Measurements from ENCODE around the gene SMCHD1. TPM values are rescaled to one million over a fixed set of nuclear protein-coding genes. Genes with fewer than 3 reads are reported as not detected.
"Not testable (repeated sequence)": the region's sequence is repeated elsewhere in the genome, so short reads cannot be mapped to it uniquely, and the experiment has no call there.

Gene SMCHD1
- total and polyA plus RNA-seq, 3 experiments from 2014 or later: 42.9 to 93.7 (median 89.5) TPM

DNA sequence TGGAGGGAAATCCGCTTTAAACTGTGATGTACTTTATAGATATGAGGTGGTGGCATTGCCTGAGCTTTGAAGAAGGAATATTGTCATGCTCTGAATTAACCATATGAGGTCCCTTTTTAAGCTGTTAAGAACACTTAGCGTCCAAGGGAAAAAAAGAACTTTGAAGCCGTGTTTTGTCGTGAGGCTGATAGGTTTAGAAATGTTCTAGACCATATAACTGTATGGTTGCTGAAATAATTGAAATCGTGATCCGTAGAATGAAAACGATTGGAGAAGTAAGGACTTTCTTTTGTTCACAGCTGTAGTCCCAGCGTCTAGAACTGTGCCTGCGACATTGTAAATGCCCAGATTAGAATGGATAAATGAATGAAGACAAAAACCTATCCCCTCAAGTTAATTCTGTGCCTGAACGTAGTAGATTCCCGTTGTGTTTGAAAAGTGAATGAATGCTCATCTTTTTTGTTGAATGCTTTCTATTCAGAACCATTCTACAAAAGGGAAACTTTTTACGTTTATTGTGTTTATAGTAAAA, 1.5 kb downstream of the SMCHD1 start:
- Mint-ChIP-seq H3K4me1 (peaks cover 47 to 51% (median 48%) of the 10 kb centered on the region in 3 donors), H3K36me3 (peaks cover 4 to 37% (median 8%) of the 10 kb centered on the region in 3 donors), H3K4me3 (peak overlapping the region; percentile 94 to 99 (median 98)), H3K27me3 (peaks cover 0 to 6% of the 10 kb centered on the region in 2 donors), H3K27ac (peak overlapping the region; percentile 92 to 99 (median 97)), H3K9me3 (no peaks in the 10 kb centered on the region)
- no peaks in the 10 kb centered on the region for H3K27me3 ChIP-seq (ENCODE audit: insufficient read depth, low read length, poor library complexity, severe bottlenecking)
- peak overlapping the region; percentile 73 for H3K4me3 ChIP-seq (ENCODE audit: low read length)
- ChIA-PET CTCF (interaction anchor here (1.1 to 4.7 kb wide), 12 partner anchors 8 to 93 kb away, joined by 3 to 53 read pairs (median 5); partner anchors contain the start of genes METTL4 and NDC80), POLR2A (interaction anchor here (0.5 to 4.0 kb wide), 10 partner anchors 9 to 86 kb away, joined by 3 to 229 read pairs (median 20); partner anchors contain the start of genes METTL4 and NDC80)
- H3K4me1 ChIP-seq (ENCODE audit: insufficient read depth, low read length): peaks cover 30% of the 10 kb centered on the region
- DNase-seq: no peak
- no peaks in the 10 kb centered on the region for H3K9me3 ChIP-seq (ENCODE audit: low read length)
- H3K36me3 ChIP-seq (ENCODE audit: insufficient read depth, low read length): no peaks in the 10 kb centered on the region
- peak overlapping the region; percentile 98 for H3K27ac ChIP-seq (ENCODE audit: low read depth, low read length)

DNA sequence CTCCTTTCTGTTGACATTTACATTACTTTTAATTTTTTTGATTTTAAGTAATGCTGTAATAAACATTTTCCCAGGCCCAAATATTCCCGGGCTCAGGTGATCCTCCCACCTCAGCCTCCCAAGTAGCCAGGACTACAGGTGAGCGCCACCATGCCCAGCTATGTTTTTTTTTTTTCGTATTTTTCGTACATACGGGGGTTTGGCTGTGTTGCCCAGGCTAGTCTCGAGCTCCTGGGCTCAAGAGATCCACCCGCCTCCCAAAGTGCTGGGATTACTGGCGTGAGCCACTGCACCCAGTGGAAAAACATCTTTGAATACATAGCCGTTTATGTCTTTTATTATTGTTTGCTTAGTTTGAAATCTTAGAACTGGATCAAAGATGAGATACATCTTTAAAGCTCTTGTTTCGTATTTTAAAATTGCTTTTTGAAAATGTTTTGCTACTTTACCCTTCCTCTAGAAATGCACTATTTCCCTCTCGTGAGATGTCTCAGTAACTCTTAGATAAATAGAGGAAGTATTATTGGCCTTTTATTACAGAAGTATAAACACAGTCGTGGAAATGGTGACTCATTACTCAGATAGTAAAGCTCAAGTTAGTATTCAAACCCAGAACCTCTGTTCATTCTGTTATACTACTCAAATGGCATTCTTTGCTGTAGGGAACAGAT, 2.4 kb downstream of the SMCHD1 start:
- Mint-ChIP-seq H3K9me3 (no peaks in the 10 kb centered on the region), H3K36me3 (peaks cover 4 to 41% (median 9%) of the 10 kb centered on the region in 3 donors), H3K27ac (peak overlapping the region; percentile 90 to 97 (median 92)), H3K27me3 (peaks cover 0 to 6% of the 10 kb centered on the region in 2 donors), H3K4me3 (peak overlapping the region; percentile 94 to 99 (median 98)), H3K4me1 (peaks cover 55 to 59% (median 56%) of the 10 kb centered on the region in 3 donors)
- Histone ChIP-seq H3K4me1 (ENCODE audit: insufficient read depth, low read length) (peaks cover 36% of the 10 kb centered on the region), H3K36me3 (ENCODE audit: insufficient read depth, low read length) (no peaks in the 10 kb centered on the region), H3K27me3 (ENCODE audit: insufficient read depth, low read length, poor library complexity, severe bottlenecking) (no peaks in the 10 kb centered on the region), H3K4me3 (ENCODE audit: low read length) (peak overlapping the region; percentile 67), H3K9me3 (ENCODE audit: low read length) (no peaks in the 10 kb centered on the region), H3K27ac (ENCODE audit: low read depth, low read length) (peak overlapping the region; percentile 98)
- CTCF ChIA-PET: interaction anchor here (1.1 to 4.7 kb wide), 3 partner anchors 14 to 49 kb away, joined by 3 to 53 read pairs (median 7); no protein-coding TSS in a partner anchor
- no peak for DNase-seq
- POLR2A ChIA-PET: interaction anchor here (0.6 to 4.0 kb wide), 5 partner anchors 17 to 87 kb away, joined by 3 to 229 read pairs (median 9); partner anchors contain the start of genes METTL4 and NDC80

- H3K36me3 ChIP-seq (ENCODE audit: insufficient read depth, low read length); H3K27ac ChIP-seq (ENCODE audit: low read depth, low read length); H3K27me3 ChIP-seq (ENCODE audit: insufficient read depth, low read length, poor library complexity, severe bottlenecking); CTCF ChIA-PET; H3K27me3 Mint-ChIP-seq; POLR2A ChIA-PET; H3K4me3 ChIP-seq (ENCODE audit: low read length); H3K9me3 ChIP-seq (ENCODE audit: low read length); DNase-seq; H3K9me3 Mint-ChIP-seq: not testable (repeated sequence)
- H3K4me1 Mint-ChIP-seq: peaks cover 68 to 75% (median 71%) of the 10 kb centered on the region in 3 donors
- H3K36me3 Mint-ChIP-seq: peaks cover 4 to 58% (median 9%) of the 10 kb centered on the region in 3 donors
- H3K4me1 ChIP-seq (ENCODE audit: insufficient read depth, low read length): peaks cover 55% of the 10 kb centered on the region
- H3K27ac Mint-ChIP-seq: peak overlapping the region in 6 of 8 donors; percentile 18 to 86 (median 62)
- H3K4me3 Mint-ChIP-seq: peak overlapping the region in 6 of 7 donors; percentile 5 to 67 (median 48)
Measured at GRCh38 chr18:2660849-2661248, 5.3 kb downstream of the SMCHD1 start.

DNA sequence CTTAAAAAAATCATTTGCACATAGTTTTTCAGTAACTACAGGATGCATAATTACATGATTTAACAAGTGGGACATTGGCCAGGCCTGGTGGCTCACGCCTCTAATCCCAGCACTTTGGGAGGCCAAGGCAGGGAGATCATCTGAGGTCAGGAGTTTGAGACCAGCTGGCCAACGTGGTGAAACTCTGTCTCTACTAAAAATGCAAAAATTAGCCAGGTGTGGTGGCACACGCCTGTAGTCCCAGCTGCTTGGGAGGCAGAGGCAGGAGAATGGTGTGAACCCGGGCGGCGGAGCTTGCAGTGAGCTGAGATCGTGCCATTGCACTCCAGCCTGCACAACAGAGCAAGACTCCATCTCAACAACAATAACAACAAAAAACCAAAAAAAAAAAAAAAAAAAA, 6.8 kb downstream of the SMCHD1 start:
- H3K27ac ChIP-seq (ENCODE audit: low read depth, low read length); H3K9me3 ChIP-seq (ENCODE audit: low read length); H3K27me3 ChIP-seq (ENCODE audit: insufficient read depth, low read length, poor library complexity, severe bottlenecking); H3K9me3 Mint-ChIP-seq; POLR2A ChIA-PET; H3K27me3 Mint-ChIP-seq; H3K36me3 ChIP-seq (ENCODE audit: insufficient read depth, low read length); DNase-seq; CTCF ChIA-PET; H3K4me3 ChIP-seq (ENCODE audit: low read length): not testable (repeated sequence)
- H3K36me3 Mint-ChIP-seq: peaks cover 7 to 58% (median 13%) of the 10 kb centered on the region in 3 donors
- peaks cover 77 to 89% (median 84%) of the 10 kb centered on the region in 3 donors for H3K4me1 Mint-ChIP-seq
- peak overlapping the region in 1 of 8 donors; percentile 59 for H3K27ac Mint-ChIP-seq
- peak overlapping the region in 2 of 7 donors; percentile 73 to 76 for H3K4me3 Mint-ChIP-seq
- peaks cover 66% of the 10 kb centered on the region for H3K4me1 ChIP-seq (ENCODE audit: insufficient read depth, low read length)

DNA sequence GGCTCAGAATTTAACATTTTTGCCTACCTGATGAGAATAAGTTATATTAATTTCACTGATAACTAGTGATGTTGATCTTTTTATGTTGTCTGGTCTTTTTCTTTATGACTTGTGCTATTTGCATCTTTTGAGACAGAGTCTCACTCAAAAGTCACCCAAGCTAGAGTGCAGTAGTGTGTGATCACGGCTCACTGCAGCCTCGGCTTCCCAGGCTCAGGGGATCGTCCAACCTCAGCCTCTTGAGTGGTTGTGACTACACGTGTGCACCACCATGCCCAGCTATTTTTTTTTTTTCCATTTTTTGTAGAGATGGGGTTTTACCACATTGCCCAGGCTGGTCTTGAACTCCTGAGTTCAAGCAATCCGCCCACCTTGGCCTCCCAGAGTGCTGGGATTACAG, 7.5 kb downstream of the SMCHD1 start:
- H3K4me1 ChIP-seq (ENCODE audit: insufficient read depth, low read length): peaks cover 66% of the 10 kb centered on the region
- ChIA-PET POLR2A (no interaction called here), CTCF (no interaction called here)
- no peaks in the 10 kb centered on the region for H3K27me3 ChIP-seq (ENCODE audit: insufficient read depth, low read length, poor library complexity, severe bottlenecking)
- peaks cover 11% of the 10 kb centered on the region for H3K36me3 ChIP-seq (ENCODE audit: insufficient read depth, low read length)
- H3K27me3 Mint-ChIP-seq: peaks cover 0 to 2% of the 10 kb centered on the region in 2 donors
- peak overlapping the region; percentile 34 to 84 (median 73) for H3K4me3 Mint-ChIP-seq
- H3K27ac Mint-ChIP-seq: peak overlapping the region; percentile 22 to 85 (median 68)
- no peaks in the 10 kb centered on the region for H3K9me3 ChIP-seq (ENCODE audit: low read length)
- peaks cover 74 to 87% (median 84%) of the 10 kb centered on the region in 3 donors for H3K4me1 Mint-ChIP-seq
- peaks cover 8 to 56% (median 14%) of the 10 kb centered on the region in 3 donors for H3K36me3 Mint-ChIP-seq
- no peaks in the 10 kb centered on the region for H3K9me3 Mint-ChIP-seq
- no peak overlapping the region for H3K4me3 ChIP-seq (ENCODE audit: low read length)
- no peak for DNase-seq
- no peak overlapping the region for H3K27ac ChIP-seq (ENCODE audit: low read depth, low read length)

- Mint-ChIP-seq H3K27me3 (no peaks in the 10 kb centered on the region), H3K4me3 (peak overlapping the region in 1 of 7 donors; percentile 62), H3K4me1 (peaks cover 64 to 85% (median 72%) of the 10 kb centered on the region in 3 donors), H3K27ac (peak overlapping the region in 2 of 8 donors; percentile 40 to 53), H3K36me3 (peaks cover 31 to 90% (median 47%) of the 10 kb centered on the region in 3 donors), H3K9me3 (no peaks in the 10 kb centered on the region)
- H3K4me1 ChIP-seq (ENCODE audit: insufficient read depth, low read length): peaks cover 12% of the 10 kb centered on the region
- peaks cover 73% of the 10 kb centered on the region for H3K36me3 ChIP-seq (ENCODE audit: insufficient read depth, low read length)
- H3K27ac ChIP-seq (ENCODE audit: low read depth, low read length): no peak overlapping the region
- ChIA-PET POLR2A (no interaction called here), CTCF (interaction anchor here (1.1 to 1.5 kb wide), 2 partner anchors 8 to 16 kb away, joined by 3 to 5 read pairs; no protein-coding TSS in a partner anchor)
- no peak for DNase-seq
- no peaks in the 10 kb centered on the region for H3K27me3 ChIP-seq (ENCODE audit: insufficient read depth, low read length, poor library complexity, severe bottlenecking)
- H3K9me3 ChIP-seq (ENCODE audit: low read length): no peaks in the 10 kb centered on the region
- H3K4me3 ChIP-seq (ENCODE audit: low read length): no peak overlapping the region
Measured at GRCh38 chr18:2672410-2672809, 16.9 kb downstream of the SMCHD1 start.

DNA sequence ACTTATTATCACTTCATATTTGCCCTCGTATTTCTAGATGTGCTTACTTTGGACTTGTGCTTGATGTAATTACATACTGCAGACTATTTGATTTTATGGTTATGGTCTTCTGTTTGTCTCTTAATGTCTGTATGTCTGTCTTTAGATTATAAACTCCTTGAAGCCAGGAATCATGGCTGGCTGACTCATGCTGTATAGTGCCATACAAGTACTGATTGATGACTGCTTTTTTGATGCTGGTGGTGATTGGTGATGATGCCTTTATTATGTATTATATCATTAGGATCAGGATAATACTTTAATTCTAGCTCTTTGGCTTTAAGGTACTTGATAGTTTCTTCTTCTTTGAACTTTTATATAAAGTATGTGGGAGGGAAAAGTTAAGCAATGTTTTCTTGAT, 17.3 kb downstream of the SMCHD1 start:
- Mint-ChIP-seq H3K4me1 (peaks cover 64 to 90% (median 74%) of the 10 kb centered on the region in 3 donors), H3K27ac (peak overlapping the region in 3 of 8 donors; percentile 14 to 81 (median 43)), H3K4me3 (no peak overlapping the region), H3K9me3 (no peaks in the 10 kb centered on the region), H3K36me3 (peaks cover 31 to 93% (median 49%) of the 10 kb centered on the region in 3 donors), H3K27me3 (no peaks in the 10 kb centered on the region)
- Histone ChIP-seq H3K27me3 (ENCODE audit: insufficient read depth, low read length, poor library complexity, severe bottlenecking) (no peaks in the 10 kb centered on the region), H3K27ac (ENCODE audit: low read depth, low read length) (no peak overlapping the region), H3K4me1 (ENCODE audit: insufficient read depth, low read length) (peaks cover 12% of the 10 kb centered on the region), H3K9me3 (ENCODE audit: low read length) (no peaks in the 10 kb centered on the region), H3K36me3 (ENCODE audit: insufficient read depth, low read length) (peaks cover 77% of the 10 kb centered on the region), H3K4me3 (ENCODE audit: low read length) (no peak overlapping the region)
- DNase-seq: no peak
- ChIA-PET POLR2A (no interaction called here), CTCF (interaction anchor here (1.1 to 1.5 kb wide), 2 partner anchors 8 to 16 kb away, joined by 3 to 5 read pairs; no protein-coding TSS in a partner anchor)

DNA sequence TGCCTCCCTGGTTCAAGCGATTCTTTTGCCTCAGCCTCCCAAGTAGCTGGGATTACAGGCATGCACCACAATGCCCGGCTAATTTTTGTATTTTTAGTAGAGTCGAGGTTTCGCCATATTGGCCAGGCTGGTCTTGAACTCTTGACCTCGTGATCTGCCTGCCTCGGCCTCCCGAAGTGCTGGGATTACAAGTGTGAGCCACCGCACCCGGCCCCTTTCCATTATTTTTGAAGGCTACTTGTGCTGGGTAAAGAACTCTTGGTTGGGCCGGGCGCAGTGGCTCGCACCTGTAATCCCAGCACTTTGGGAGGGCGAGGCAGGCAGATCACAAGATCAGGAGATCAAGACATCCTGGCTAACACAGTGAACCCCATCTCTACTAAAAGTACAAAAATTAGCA, 23.4 kb downstream of the SMCHD1 start:
- peaks cover 34% of the 10 kb centered on the region for H3K4me1 ChIP-seq (ENCODE audit: insufficient read depth, low read length)
- Mint-ChIP-seq H3K36me3 (peaks cover 18 to 81% (median 30%) of the 10 kb centered on the region in 3 donors), H3K27ac (peak overlapping the region in 1 of 8 donors; percentile 5), H3K4me1 (peaks cover 62 to 89% (median 70%) of the 10 kb centered on the region in 3 donors)
- H3K27me3 Mint-ChIP-seq; H3K27ac ChIP-seq (ENCODE audit: low read depth, low read length); H3K4me3 ChIP-seq (ENCODE audit: low read length); H3K9me3 ChIP-seq (ENCODE audit: low read length); POLR2A ChIA-PET; H3K4me3 Mint-ChIP-seq; DNase-seq; H3K9me3 Mint-ChIP-seq; H3K27me3 ChIP-seq (ENCODE audit: insufficient read depth, low read length, poor library complexity, severe bottlenecking): not testable (repeated sequence)
- CTCF ChIA-PET: interaction anchor here (2.2 kb wide), 1 partner anchor 9 kb away, joined by 5 read pairs; no protein-coding TSS in a partner anchor
- H3K36me3 ChIP-seq (ENCODE audit: insufficient read depth, low read length): peaks cover 44% of the 10 kb centered on the region

Measured in CD8-positive, alpha-beta memory T cell (primary cell).